ENCODE data around the gene IZUMO2. TPM values are rescaled to one million over a fixed set of nuclear protein-coding genes. Genes with fewer than 3 reads are reported as not detected.

The IZUMO2 gene
- total and polyA plus RNA-seq, 9 of the 15 experiments (the other 6 are each of a cell fraction or from before 2014, with no cell fraction given): not detected

- peak; percentile 29; the same call in 1 of the 2 replicates for TF ChIP-seq ELF1 (tag; IDR thresholded peaks at IDR 0.05)
Measured at GRCh38 chr19:50173127-50173526, 10.0 kb upstream of the IZUMO2 start (continued).

GRCh38 chr19:50172726-50173125 lies 9.6 kb upstream of the IZUMO2 start:
- peaks cover 3 to 6% of the 10 kb centered on the region in 2 experiments; a peak in 4 of 5 replicates for H3K4me1 ChIP-seq (replicated peaks in 1 of 2; ENCODE audit: control insufficient read depth in 2 of 2, insufficient read depth in 2 of 2, low read length in 2 of 2)
- H3K27ac ChIP-seq (ENCODE audit: extremely low read depth, low read depth, low read length): no peak overlapping the region
- FAIRE-seq (no peak), ATAC-seq (no peak), DNase-seq (ENCODE audit: extremely low read depth in 1 of 4, low spot score in 3 of 4) (no peak)
- no peak overlapping the region for H3K4me2 ChIP-seq (ENCODE audit: insufficient read depth, low read length)
- no peak overlapping the region for H3K4me3 ChIP-seq
- TF ChIP-seq TEAD2 (tag; IDR thresholded peaks at IDR 0.05) (no peak), EP400 (IDR thresholded peaks at IDR 0.05) (no peak), USF1 (CRISPR knock-in tag; IDR thresholded peaks at IDR 0.05) (no peak), ZNF318 (IDR thresholded peaks at IDR 0.05; ENCODE audit: borderline replicate concordance in 1 of 2, low read depth in 1 of 2) (no peak)
- no peaks in the 10 kb centered on the region for H3K79me2 ChIP-seq (ENCODE audit: control insufficient read depth, insufficient read depth, low read length)
- no peak overlapping the region for H3K9ac ChIP-seq (ENCODE audit: insufficient read depth in 1 of 2, low read depth in 2 of 2, low read length in 2 of 2)
- H2AFZ ChIP-seq (ENCODE audit: low read depth, low read length): no peak overlapping the region
- CTCF ChIA-PET (ENCODE audit: low intra/inter-chr PET ratio): no interaction called here
- H3K9me1 ChIP-seq (ENCODE audit: control insufficient read depth, insufficient read depth, low read length): no peaks in the 10 kb centered on the region
- no peaks in the 10 kb centered on the region for H4K20me1 ChIP-seq (replicated peaks; ENCODE audit: control insufficient read depth, insufficient read depth, low read length)
- no TSS peak for BruUV-seq (replicated peaks)
- intact Hi-C loops (cut with micrococcal nuclease): no loop called here
- no peaks in the 10 kb centered on the region for H3K36me3 ChIP-seq (ENCODE audit: control insufficient read depth, insufficient read depth, low read length)
- no peaks in the 10 kb centered on the region for H3K9me3 ChIP-seq (replicated peaks; ENCODE audit: control insufficient read depth, insufficient read depth, low read depth, low read length)
- in situ Hi-C loops (cut with MboI): no loop called here
- H3K27me3 ChIP-seq (ENCODE audit: control insufficient read depth in 2 of 2, insufficient read depth in 2 of 2, low read length in 2 of 2): peaks cover 0 to 8% of the 10 kb centered on the region in 2 experiments; a peak in 2 of 5 replicates
- POLR2A ChIA-PET: interaction anchor here (0.5 to 1.3 kb wide), 3 partner anchors 9 to 745 kb away, joined by 3 to 4 read pairs (median 4); no protein-coding TSS in a partner anchor
